HG03520 (cell line): ENCODE measurements around the gene PAXIP1.
"Not testable (repeated sequence)": the region's sequence is repeated elsewhere in the genome, so short reads cannot be mapped to it uniquely, and the experiment has no call there.

ENCODE experiments used
- ATAC-seq: cut with Tn5 transposase; IDR thresholded peaks from one replicate; pipeline ENCODE4 v1.9.1; 2021; ENCODE audit warnings: mild to moderate bottlenecking, moderate library complexity; ENCODE audit not compliant: unreplicated experiment

Gene PAXIP1

DNA sequence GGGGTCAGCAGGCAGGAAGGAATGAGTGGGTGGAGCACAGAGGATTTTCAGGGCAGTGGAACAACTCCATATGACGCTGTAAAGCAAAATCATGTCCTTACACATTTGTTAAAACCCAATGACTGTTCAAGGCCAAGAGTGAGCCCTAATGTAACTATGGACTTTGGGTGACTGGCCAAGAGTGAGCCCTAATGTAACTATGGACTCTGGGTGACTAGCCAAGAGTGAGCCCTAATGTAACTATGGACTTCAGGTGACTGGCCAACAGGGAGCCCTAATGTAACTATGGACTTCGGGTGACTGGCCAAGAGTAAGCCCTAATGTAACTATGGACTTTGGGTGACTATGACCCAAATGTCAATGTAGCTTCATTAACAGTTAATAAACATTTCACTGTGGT is 52.0 kb downstream of the PAXIP1 start:
- no peak for ATAC-seq

DNA sequence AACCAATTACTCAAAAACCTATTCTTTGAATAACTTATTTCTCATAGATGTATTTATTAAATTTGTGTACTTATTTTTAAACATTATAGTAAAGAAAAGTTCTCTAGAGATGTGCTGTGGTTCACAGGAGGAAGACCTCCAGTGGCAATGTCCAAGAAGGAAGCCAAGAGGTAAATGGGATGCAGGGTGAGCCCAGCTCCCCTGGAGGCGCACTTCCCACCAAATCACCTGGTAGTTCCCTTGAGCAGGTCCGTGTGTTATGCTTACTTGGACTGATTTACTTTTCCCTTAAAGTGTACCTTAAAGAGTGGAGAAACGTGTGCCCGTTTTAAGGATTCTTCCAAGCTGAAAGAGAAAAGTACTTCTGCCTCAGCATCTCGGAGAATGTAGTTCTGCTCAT is 55.3 kb downstream of the PAXIP1 start:
- ATAC-seq = no peak

DNA sequence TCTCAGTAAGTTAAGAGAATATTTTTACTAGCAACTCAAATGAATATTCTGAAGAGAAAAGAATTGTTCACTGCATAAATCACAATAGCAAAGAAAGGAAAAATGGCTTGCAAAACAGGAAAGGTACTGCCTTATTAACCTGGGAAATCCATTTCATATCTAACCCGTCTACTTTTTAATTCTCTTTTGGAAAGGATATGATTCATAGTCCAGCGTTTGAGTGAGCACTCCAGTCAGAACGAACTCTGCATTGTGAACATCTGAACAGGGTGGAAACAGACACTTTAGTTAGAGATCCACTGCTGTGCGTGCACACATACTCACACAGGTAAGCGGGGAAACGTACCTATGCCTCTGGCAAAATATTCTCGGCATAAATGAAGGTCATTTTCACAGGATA is 56.8 kb downstream of the PAXIP1 start:
- no peak for ATAC-seq

DNA sequence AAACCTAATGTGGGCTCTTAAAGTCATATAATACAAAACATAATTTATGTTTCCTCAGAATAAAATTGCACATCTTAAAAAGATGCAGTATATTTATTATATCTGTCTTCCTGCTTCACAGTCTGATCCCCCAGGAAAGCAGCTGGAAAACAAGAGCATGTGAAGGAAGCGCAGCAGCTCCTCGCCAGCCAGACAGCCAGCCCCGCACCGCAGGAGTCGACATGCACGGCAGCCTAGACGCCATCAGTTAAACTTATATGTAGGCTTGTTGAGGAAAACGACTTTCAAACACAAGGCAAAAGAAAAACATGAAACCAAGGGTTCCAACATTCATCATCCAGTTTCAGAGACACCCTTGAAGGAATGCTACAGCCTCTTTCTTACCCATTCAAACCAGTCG is 59.0 kb downstream of the PAXIP1 start:
- ATAC-seq = no peak

- no peak for ATAC-seq
These were observed 60.2 kb downstream of the PAXIP1 start for GRCh38 chr7:154942691-154943090.

- ATAC-seq = no peak
These were observed 65.1 kb downstream of the PAXIP1 start for GRCh38 chr7:154937837-154938236.

GRCh38 chr7:154934353-154934952 is 68.5 kb downstream of the PAXIP1 start:
- ATAC-seq = not testable (repeated sequence)

GRCh38 chr7:154931906-154932305 is 71.0 kb downstream of the PAXIP1 start:
- ATAC-seq = no peak

DNA sequence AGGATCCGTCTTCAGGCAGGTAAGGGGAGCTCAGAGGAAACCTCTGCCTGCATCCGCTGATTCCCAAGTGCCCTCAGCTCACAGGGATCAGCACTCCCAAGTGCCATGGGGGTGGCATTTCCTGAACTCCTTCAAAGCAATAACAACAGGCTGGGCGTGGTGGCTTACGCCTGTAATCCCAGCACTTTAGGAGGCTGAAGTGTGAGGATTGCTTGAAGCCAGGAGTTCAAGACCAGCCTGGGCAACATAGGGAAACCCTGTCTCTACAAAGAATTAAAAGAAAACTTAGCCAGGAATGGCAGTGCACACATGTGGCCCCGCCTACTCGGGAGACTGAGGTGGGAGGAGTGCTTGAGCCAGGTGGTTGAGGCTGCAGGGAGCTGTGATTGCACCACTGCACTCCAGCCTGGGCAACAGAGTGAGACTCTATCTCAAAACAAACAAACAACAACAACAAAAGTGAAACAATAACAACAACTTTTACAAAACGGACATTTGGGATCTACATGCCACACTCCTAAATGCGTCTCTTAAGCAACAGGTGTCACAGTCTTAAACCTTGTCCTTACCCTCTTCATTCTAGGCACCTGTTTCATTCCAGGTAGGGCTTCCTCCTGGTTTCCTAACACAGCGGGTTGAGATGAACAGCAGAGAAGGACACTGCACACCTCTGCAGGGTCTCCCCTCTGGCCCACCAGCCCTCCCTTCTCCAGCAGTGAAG is 73.8 kb downstream of the PAXIP1 start:
- ATAC-seq = no peak

DNA sequence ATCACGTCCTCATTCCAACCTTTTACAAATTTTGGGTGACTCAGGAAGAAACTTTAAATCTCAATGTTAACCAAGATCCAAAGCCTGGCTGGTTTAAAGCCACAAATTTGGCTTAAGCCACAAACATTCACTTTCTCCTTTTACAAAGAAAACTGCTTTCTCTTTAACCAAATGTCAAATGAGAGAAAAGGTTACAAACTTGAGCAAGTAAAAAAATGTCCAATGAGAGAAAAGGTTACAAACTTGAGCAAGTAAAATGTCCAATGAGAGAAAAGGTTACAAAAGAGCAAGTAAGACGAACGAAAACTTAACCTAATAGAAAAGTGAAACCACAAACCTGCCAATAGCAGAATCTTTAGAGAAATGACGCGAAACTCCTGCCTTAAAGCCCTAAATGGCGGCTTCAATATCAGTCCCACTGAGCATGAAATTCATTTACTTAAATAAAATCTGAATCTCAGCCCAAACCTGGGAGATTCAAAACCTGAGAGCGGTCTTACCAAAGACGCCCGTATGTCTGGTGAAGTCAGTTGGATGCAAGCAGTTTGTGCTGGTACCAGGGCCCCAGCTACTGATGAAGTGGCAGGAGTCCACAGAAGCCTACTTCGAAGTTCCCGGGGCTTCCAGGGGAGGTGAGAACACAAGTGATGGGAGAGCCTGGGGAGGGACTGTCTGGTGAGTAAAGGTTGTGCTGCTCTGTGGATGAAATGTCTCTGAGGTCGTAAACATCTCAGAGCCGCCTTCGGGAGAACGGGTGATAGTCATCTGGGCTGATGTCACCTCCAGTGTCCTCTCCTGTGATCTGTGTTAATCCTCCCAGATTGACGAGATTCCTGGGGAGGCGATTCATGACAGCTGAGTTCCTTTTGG is 74.6 kb downstream of the PAXIP1 start:
- peak; percentile 86 for ATAC-seq

- peak; percentile 44 for ATAC-seq
These were observed 75.2 kb downstream of the PAXIP1 start for GRCh38 chr7:154927624-154928125.

DNA sequence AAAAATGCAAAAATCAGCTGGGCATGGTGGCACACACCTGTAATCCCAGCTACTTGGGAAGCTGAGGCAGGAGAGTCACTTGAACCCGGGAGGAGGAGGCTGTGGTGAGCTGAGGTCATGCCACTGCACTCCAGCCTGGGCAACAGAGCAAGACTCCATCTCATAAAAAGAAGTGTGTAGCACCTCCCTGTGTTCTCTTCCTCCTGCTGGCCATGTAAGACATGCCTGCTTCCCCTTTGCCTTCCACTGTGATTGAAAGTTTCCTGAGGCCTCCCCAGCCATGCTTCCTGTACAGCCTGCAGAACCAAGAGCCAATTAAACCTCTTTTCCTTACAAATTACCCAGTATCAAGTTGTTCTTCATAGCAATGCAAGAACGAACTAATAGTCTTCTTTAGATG is 80.5 kb downstream of the PAXIP1 start:
- ATAC-seq = not testable (repeated sequence)

DNA sequence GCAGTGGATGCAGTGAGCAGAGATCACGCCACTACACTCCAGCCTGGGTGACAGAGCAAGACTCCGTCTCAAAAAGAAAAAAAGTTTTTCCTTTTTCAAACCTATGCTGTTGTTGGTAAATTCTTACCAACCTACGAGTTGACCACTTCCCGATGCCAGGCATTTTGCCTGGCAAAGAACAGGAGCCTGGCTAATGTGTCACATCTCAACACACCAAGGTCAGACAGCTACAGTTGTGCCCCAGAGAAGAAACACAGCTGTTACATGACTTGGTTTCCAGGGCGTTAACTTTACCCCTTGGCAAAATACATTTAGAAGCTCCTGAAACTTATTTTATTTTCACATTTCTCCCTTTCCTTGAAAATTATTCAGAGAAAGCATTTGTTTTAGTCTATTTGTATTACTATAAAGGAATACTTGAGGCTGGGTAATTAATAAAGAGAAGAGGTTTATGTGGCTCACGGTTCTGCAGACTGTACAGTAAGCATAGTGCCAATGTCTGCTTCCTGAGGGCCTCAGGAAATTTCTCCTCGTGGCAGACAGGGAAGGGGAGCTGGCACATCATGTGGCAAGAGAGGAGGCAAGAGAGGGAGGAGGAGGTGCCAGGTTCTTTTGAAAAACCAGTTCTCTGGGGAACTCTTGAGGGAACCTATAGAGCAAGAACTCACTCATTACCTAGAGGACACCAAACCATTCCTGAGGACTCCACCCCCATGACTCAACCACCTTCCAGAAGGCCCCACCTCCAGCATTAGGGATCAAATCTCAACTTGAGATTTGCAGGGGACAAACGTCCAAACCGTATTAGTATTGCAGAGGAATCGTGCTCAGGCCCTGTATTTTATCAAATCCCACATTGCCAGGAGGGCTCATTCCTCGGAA is 83.3 kb downstream of the PAXIP1 start:
- no peak for ATAC-seq

- ATAC-seq = no peak
These were observed 84.2 kb downstream of the PAXIP1 start for GRCh38 chr7:154918741-154919140.

- ATAC-seq = no peak
These were observed 84.7 kb downstream of the PAXIP1 start for GRCh38 chr7:154918266-154918665.

- no peak for ATAC-seq
These were observed 85.1 kb downstream of the PAXIP1 start for GRCh38 chr7:154917808-154918160.

GRCh38 chr7:154916856-154917807 is 85.8 kb downstream of the PAXIP1 start:
- no peak for ATAC-seq

GRCh38 chr7:154916381-154916780 is 86.5 kb downstream of the PAXIP1 start:
- no peak for ATAC-seq

DNA sequence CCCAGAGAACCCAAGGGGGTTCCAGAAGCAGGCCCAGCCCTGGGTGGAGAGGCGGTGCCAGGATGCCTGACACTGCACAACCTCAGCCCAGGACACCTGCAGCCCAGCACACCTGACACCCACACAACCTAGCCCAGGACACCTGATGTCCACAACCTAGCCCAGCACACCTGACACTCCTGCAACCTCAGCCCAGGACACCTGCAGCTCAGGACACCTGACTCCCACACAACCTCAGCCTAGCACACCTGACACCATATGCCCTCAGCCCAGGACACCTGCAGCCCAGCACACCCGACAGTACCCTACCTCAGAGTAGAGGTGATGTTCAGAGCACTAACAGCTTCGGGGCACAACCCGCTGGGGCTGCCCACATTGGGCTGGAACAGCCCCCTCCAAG is 87.3 kb downstream of the PAXIP1 start:
- no peak for ATAC-seq

- no peak for ATAC-seq
These were observed 87.9 kb downstream of the PAXIP1 start for GRCh38 chr7:154914996-154915380.
